A673 (cell line): ENCODE results near the gene GBE1.

Experiments
- EZH2 ChIP-seq: fragments of 200-600 bp; sonication (generic); IDR thresholded peaks from 2 replicates; pipeline ENCODE4 v1.6.1; 2017; ENCODE audit warnings: borderline replicate concordance, low read depth, mild to moderate bottlenecking, mixed read lengths, antibody characterized with exemption, low read length; ENCODE audit not compliant: poor library complexity, severe bottlenecking
- TF ChIP-seq, protein P1 (sequence below): fragments of 300-800, 200-600 bp; sonication (generic); conservative IDR thresholded peaks from 2 replicates; pipeline ENCODE4 v1.5.1; 2017; ENCODE audit warnings: low read depth, mild to moderate bottlenecking, antibody characterized with exemption, low read length, moderate library complexity, mixed read lengths

DNA sequence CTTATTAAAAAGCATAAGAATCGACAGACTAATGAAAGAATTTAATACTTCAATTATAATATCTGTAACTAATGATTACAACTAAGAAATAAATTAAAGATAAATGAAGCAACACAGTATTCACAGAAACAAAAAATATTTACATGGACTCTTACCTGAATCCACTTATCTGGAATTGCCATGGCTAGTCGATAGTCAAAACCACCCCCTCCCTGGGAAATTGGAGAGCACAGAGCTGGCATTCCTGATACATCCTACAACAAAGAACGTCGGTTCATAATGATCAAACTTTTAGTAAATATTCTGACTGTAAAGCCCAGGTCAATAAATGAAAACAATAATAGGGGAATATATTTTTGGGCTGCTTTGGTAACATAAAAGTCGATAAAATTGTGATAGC lies 175.5 kb downstream of the GBE1 start:
- TF ChIP-seq, protein P1, sequence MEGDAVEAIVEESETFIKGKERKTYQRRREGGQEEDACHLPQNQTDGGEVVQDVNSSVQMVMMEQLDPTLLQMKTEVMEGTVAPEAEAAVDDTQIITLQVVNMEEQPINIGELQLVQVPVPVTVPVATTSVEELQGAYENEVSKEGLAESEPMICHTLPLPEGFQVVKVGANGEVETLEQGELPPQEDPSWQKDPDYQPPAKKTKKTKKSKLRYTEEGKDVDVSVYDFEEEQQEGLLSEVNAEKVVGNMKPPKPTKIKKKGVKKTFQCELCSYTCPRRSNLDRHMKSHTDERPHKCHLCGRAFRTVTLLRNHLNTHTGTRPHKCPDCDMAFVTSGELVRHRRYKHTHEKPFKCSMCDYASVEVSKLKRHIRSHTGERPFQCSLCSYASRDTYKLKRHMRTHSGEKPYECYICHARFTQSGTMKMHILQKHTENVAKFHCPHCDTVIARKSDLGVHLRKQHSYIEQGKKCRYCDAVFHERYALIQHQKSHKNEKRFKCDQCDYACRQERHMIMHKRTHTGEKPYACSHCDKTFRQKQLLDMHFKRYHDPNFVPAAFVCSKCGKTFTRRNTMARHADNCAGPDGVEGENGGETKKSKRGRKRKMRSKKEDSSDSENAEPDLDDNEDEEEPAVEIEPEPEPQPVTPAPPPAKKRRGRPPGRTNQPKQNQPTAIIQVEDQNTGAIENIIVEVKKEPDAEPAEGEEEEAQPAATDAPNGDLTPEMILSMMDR, result no peak
- TF ChIP-seq EZH2, result no peak
